ENCODE data around the gene XAF1.

DNA sequence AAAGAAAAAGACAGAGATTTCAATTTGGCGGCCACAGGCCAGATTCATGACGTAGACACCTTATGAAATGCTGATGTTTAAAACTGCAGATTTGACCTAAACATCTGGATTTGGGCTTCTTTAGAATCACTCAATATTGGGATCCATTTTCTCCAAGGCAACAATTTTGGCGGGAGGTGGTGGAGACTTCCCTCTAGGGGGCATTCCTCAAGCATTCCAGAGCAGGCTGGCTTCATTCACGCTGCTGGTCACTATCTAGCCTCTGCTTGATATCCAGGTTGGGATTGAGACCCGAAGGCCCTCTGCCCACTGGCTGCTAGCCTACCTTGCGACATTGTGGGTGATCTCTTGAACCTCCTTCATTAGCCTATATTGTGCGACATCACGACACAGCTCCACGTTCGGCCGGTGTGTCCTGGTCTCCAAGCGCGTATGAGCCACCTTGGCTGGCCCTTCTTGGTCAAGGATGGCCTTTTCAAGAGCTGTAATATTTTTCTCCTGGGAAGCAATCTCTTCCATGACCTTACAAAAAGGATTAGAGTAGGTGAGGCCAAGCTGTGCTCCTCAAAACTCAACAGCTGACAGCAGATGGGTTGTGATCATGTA, 44.7 kb downstream of the XAF1 start:
- TF ChIP-seq POLR2A (IDR thresholded peaks at IDR 0.05; ENCODE audit: low read depth, low read length) (no peak), TAF1 (IDR thresholded peaks at IDR 0.05; ENCODE audit: low read depth, low read length) (no peak), POLR2AphosphoS5 (IDR thresholded peaks at IDR 0.05; ENCODE audit: low read depth, low read length) (no peak), SPI1 (IDR thresholded peaks at IDR 0.05; ENCODE audit: low read depth, low read length) (no peak)

Measured in GM12891 (cell line).